Measurements from ENCODE around the gene SDK1.
"Not testable (repeated sequence)": the region's sequence is repeated elsewhere in the genome, so short reads cannot be mapped to it uniquely, and the experiment has no call there.

SDK1 gene

GRCh38 chr7:4270268-4270667 is 969.2 kb downstream of the SDK1 start:
- DNase-seq = no peak

GRCh38 chr7:4270941-4271715 is 970.1 kb downstream of the SDK1 start:
- DNase-seq = no peak

- no peak for DNase-seq
Measured at GRCh38 chr7:4271716-4272015, 970.6 kb downstream of the SDK1 start.

GRCh38 chr7:4272141-4272540 is 971.1 kb downstream of the SDK1 start:
- DNase-seq = no peak

- DNase-seq = no peak
Measured at GRCh38 chr7:4273566-4274230, 972.6 kb downstream of the SDK1 start.

- no peak for DNase-seq
Measured at GRCh38 chr7:4274286-4274685, 973.2 kb downstream of the SDK1 start.

- DNase-seq = no peak
Measured at GRCh38 chr7:4277936-4278335, 976.9 kb downstream of the SDK1 start.

GRCh38 chr7:4279216-4279615 is 978.2 kb downstream of the SDK1 start:
- no peak for DNase-seq

GRCh38 chr7:4281231-4281993 is 980.4 kb downstream of the SDK1 start:
- DNase-seq = no peak

GRCh38 chr7:4282434-4283223 is 981.6 kb downstream of the SDK1 start:
- DNase-seq = no peak

GRCh38 chr7:4286351-4286750 is 985.3 kb downstream of the SDK1 start:
- DNase-seq = no peak

- no peak for DNase-seq
Measured at GRCh38 chr7:4288791-4289394, 987.8 kb downstream of the SDK1 start.

- DNase-seq = no peak
Measured at GRCh38 chr7:4297165-4297917, 996.3 kb downstream of the SDK1 start.

- no peak for DNase-seq
Measured at GRCh38 chr7:4297918-4298219, 996.8 kb downstream of the SDK1 start.

- no peak for DNase-seq
Measured at GRCh38 chr7:4299431-4299830, 998.4 kb downstream of the SDK1 start.

GRCh38 chr7:4302203-4302905 is 1001.3 kb downstream of the SDK1 start:
- no peak for DNase-seq

GRCh38 chr7:4307316-4308204 is 1006.5 kb downstream of the SDK1 start:
- DNase-seq = no peak

- no peak for DNase-seq
Measured at GRCh38 chr7:4308205-4308590, 1007.1 kb downstream of the SDK1 start.

GRCh38 chr7:4313911-4314310 is 1012.9 kb downstream of the SDK1 start:
- not testable (repeated sequence) for DNase-seq

- not testable (repeated sequence) for DNase-seq
Measured at GRCh38 chr7:4314316-4314715, 1013.3 kb downstream of the SDK1 start.
